Measurements from ENCODE around the gene SRL.

SRL gene

GRCh38 chr16:4218202-4218601 lies 23.7 kb downstream of the SRL start:
- no peak for DNase-seq (ENCODE audit: low spot score)
- in situ Hi-C loops (cut with MboI; ENCODE audit: low sequenced_read_pairs, unreplicated experiment) = no loop called here
- TF ChIP-seq CTCF (IDR thresholded peaks at IDR 0.05; ENCODE audit: borderline replicate concordance, control extremely low read depth, extremely low read depth, insufficient read depth, missing control alignments) = no peak

GRCh38 chr16:4217204-4218131 lies 24.4 kb downstream of the SRL start:
- no peak for DNase-seq (ENCODE audit: low spot score)
- no peak for TF ChIP-seq CTCF (IDR thresholded peaks at IDR 0.05; ENCODE audit: borderline replicate concordance, control extremely low read depth, extremely low read depth, insufficient read depth, missing control alignments)
- in situ Hi-C loops (cut with MboI; ENCODE audit: low sequenced_read_pairs, unreplicated experiment) = no loop called here

GRCh38 chr16:4216596-4216995 lies 25.3 kb downstream of the SRL start:
- in situ Hi-C loops (cut with MboI; ENCODE audit: low sequenced_read_pairs, unreplicated experiment) = no loop called here
- DNase-seq (ENCODE audit: low spot score) = no peak
- no peak for TF ChIP-seq CTCF (IDR thresholded peaks at IDR 0.05; ENCODE audit: borderline replicate concordance, control extremely low read depth, extremely low read depth, insufficient read depth, missing control alignments)

- no peak for TF ChIP-seq CTCF (IDR thresholded peaks at IDR 0.05; ENCODE audit: borderline replicate concordance, control extremely low read depth, extremely low read depth, insufficient read depth, missing control alignments)
- in situ Hi-C loops (cut with MboI; ENCODE audit: low sequenced_read_pairs, unreplicated experiment) = no loop called here
- no peak for DNase-seq (ENCODE audit: low spot score)
These were observed 26.8 kb downstream of the SRL start for GRCh38 chr16:4215106-4215505.

- no peak for TF ChIP-seq CTCF (IDR thresholded peaks at IDR 0.05; ENCODE audit: borderline replicate concordance, control extremely low read depth, extremely low read depth, insufficient read depth, missing control alignments)
- in situ Hi-C loops (cut with MboI; ENCODE audit: low sequenced_read_pairs, unreplicated experiment) = no loop called here
- DNase-seq (ENCODE audit: low spot score) = no peak
These were observed 27.7 kb downstream of the SRL start for GRCh38 chr16:4214215-4214621.

GRCh38 chr16:4213737-4214136 lies 28.1 kb downstream of the SRL start:
- no peak for DNase-seq (ENCODE audit: low spot score)
- TF ChIP-seq CTCF (IDR thresholded peaks at IDR 0.05; ENCODE audit: borderline replicate concordance, control extremely low read depth, extremely low read depth, insufficient read depth, missing control alignments) = no peak
- in situ Hi-C loops (cut with MboI; ENCODE audit: low sequenced_read_pairs, unreplicated experiment) = no loop called here
